A549 (cell line): ENCODE results near the gene ANKS1B. TPM values are rescaled to one million over a fixed set of nuclear protein-coding genes. Genes with fewer than 3 reads are reported as not detected.

Experiments
- ATAC-seq, 2 experiments: fragments of 200-7000 bp in 1 of 2; fragments of >200 bp in 1 of 2; cut with Nextera tagmentation in 1 of 2; cut with Tn5 transposase in 1 of 2; 3 replicates each; pipeline versions ENCODE4 v1.8.0 to v1.9.1; 2018 to 2020; ENCODE audit warnings: mild to moderate bottlenecking in 1 of 2, moderate library complexity in 1 of 2
- CTCF ChIA-PET: fragments of 300-600 bp; sonication (Branson Sonifier 250); formaldehyde crosslinking; extraction: SDS; loops from one replicate; lab custom pipeline; 2021; ENCODE audit warnings: antibody characterized with exemption, inconsistent platforms; lab: Yijun Ruan, JAX
- POLR2A ChIA-PET: fragments of 350-600 bp; formaldehyde crosslinking; extraction: SDS; loops from one replicate; lab custom pipeline; 2021; ENCODE audit warnings: antibody characterized with exemption, inconsistent platforms; lab: Yijun Ruan, JAX
- DNase-seq, 2 experiments: peaks; one replicate each; pipeline versions ENCODE4 v3.0.0 to v3.0.0-alpha.2; 2011 to 2016; ENCODE audit warnings: low read depth in 1 of 2, low spot score in 1 of 2
- FAIRE-seq: peaks from 2 replicates; lab custom pipeline; 2011; peaks lifted over from hg19 to GRCh38; lab: Jason Lieb, UNC
- H3K27ac ChIP-seq, 2 experiments: fragments of >200 bp; sonication (Bioruptor Twin); formaldehyde crosslinking; 3 replicates each; pipeline ENCODE4 v1.5.1; 2016 to 2017
- H3K4me1 ChIP-seq: fragments of >200 bp; sonication (Bioruptor Twin); formaldehyde crosslinking; 3 replicates; pipeline ENCODE4 v1.6.1; 2016
- H3K4me2 ChIP-seq: fragments of >200 bp; sonication (Bioruptor Twin); formaldehyde crosslinking; 3 replicates; pipeline ENCODE4 v1.6.1; 2016
- H3K4me3 ChIP-seq: fragments of >200 bp; sonication (Bioruptor Twin); formaldehyde crosslinking; 3 replicates; pipeline ENCODE4 v1.5.1; 2016
- H3K9me3 ChIP-seq: fragments of >200 bp; sonication (Bioruptor Twin); formaldehyde crosslinking; 3 replicates; pipeline ENCODE4 v1.6.1; 2016
- BHLHE40 ChIP-seq: IDR thresholded peaks from 2 replicates; pipeline ENCODE4 v1.6.1; 2012; ENCODE audit warnings: low read depth, low read length, inconsistent platforms
- CHD4 ChIP-seq: fragments of 200-600 bp; sonication (generic); IDR thresholded peaks from 2 replicates; pipeline ENCODE4 v1.6.1; 2016; ENCODE audit warnings: antibody characterized with exemption, mild to moderate bottlenecking, borderline replicate concordance
- FOSB ChIP-seq: fragments of 250-450 bp; sonication (Bioruptor Pico); IDR thresholded peaks from 2 replicates; pipeline ENCODE4 v1.5.0; 2020; ENCODE audit warnings: mild to moderate bottlenecking, moderate library complexity
- FOXS1 ChIP-seq: fragments of 250-450 bp; sonication (Bioruptor Pico); IDR thresholded peaks from 2 replicates; pipeline ENCODE4 v1.5.0; 2020; ENCODE audit warnings: mild to moderate bottlenecking, moderate library complexity
- HOXB5 ChIP-seq: fragments of 250-450 bp; sonication (Bioruptor Pico); IDR thresholded peaks from 2 replicates; pipeline ENCODE4 v1.5.0; 2020; ENCODE audit warnings: mild to moderate bottlenecking, moderate library complexity
- JUNB ChIP-seq: fragments of >200 bp; sonication (Bioruptor Twin); formaldehyde crosslinking; IDR thresholded peaks from 2 replicates; pipeline ENCODE4 v1.6.1; 2016
- MAFK ChIP-seq: fragments of 450-650 bp; IDR thresholded peaks from 2 replicates; pipeline ENCODE4 v1.6.1; 2014; ENCODE audit not compliant: partially characterized antibody
- MAZ ChIP-seq: fragments of 150-350 bp; IDR thresholded peaks from 2 replicates; pipeline ENCODE4 v1.6.1; 2014; ENCODE audit warnings: antibody characterized with exemption, low read depth, low read length, borderline replicate concordance
- PBX3 ChIP-seq: IDR thresholded peaks from 2 replicates; pipeline ENCODE4 v1.6.1; 2012
- PHF8 ChIP-seq: fragments of 200-600 bp; sonication (generic); IDR thresholded peaks from 2 replicates; pipeline ENCODE4 v1.6.1; 2016; ENCODE audit warnings: low read depth, mild to moderate bottlenecking, antibody characterized with exemption, moderate library complexity, borderline replicate concordance
- RAD21 ChIP-seq, 2 experiments: fragments of >200 bp in 1 of 2; sonication (Bioruptor Twin) in 1 of 2; formaldehyde crosslinking in 1 of 2; IDR thresholded peaks in 1 of 2; conservative IDR thresholded peaks in 1 of 2; 2 replicates in 1 of 2; 3 replicates in 1 of 2; pipeline ENCODE4 v1.6.1; 2012 to 2018; ENCODE audit warnings: inconsistent platforms in 1 of 2
- REST ChIP-seq: fragments of 200-600 bp; sonication (generic); IDR thresholded peaks from 2 replicates; pipeline ENCODE4 v1.6.1; 2016; ENCODE audit warnings: antibody characterized with exemption, mild to moderate bottlenecking, moderate library complexity
- TFCP2L1 ChIP-seq: fragments of 250-450 bp; sonication (Bioruptor Pico); IDR thresholded peaks from 2 replicates; pipeline ENCODE4 v1.5.0; 2021; ENCODE audit warnings: mild to moderate bottlenecking
- TP53 ChIP-seq: fragments of 250-450 bp; sonication (Bioruptor Pico); IDR thresholded peaks from 2 replicates; pipeline ENCODE4 v1.5.0; 2021; ENCODE audit warnings: mild to moderate bottlenecking, moderate library complexity
- ZC3H11A ChIP-seq: fragments of 450-650 bp; IDR thresholded peaks from 2 replicates; pipeline ENCODE4 v1.6.1; 2014; ENCODE audit warnings: antibody characterized with exemption, mild to moderate bottlenecking
- ZFP36 ChIP-seq: fragments of 450-650 bp; IDR thresholded peaks from 2 replicates; pipeline ENCODE4 v1.6.1; 2014; ENCODE audit warnings: borderline replicate concordance; ENCODE audit not compliant: partially characterized antibody
- ZNF302 ChIP-seq: fragments of 250-450 bp; sonication (Bioruptor Pico); IDR thresholded peaks from 2 replicates; pipeline ENCODE4 v1.9.0; 2021; ENCODE audit warnings: inconsistent platforms, mild to moderate bottlenecking, moderate library complexity
- WGBS: methylation state at CpG from one replicate; pipeline ENCODE4 v1.1.6; 2017; ENCODE audit errors: missing lambda C conversion rate; 5-methylcytosine and 5-hydroxymethylcytosine counted together
- polyA plus RNA-seq, 4 experiments: library from polyadenylated mRNA; depleted of rRNA in 3 of 4; stranded (reverse); fragments of >200 nt; fragmentation: RNase III in 1 of 4; extraction: RNeasy Plus Mini Kit Qiagen cat#74134 plus additional on column Dnase treatment in 1 of 4; gene quantifications; 2 replicates in 3 of 4; 3 replicates in 1 of 4; pipeline ENCODE4 v1.2.3, GENCODE V29; 2011 to 2017
- TF ChIP-seq, protein P1 (sequence below): fragments of >200 bp; sonication (Bioruptor Twin); formaldehyde crosslinking; IDR thresholded peaks from 2 replicates; pipeline ENCODE4 v1.6.1; 2016
- TF ChIP-seq, protein P2 (sequence below): fragments of >200 bp; sonication (Bioruptor Twin); formaldehyde crosslinking; IDR thresholded peaks from 3 replicates; pipeline ENCODE4 v1.5.1; 2016

The ANKS1B gene
- polyA plus RNA-seq, 2 of the 4 experiments (the other 2 are of a cell fraction): 1.5 to 2.2 TPM

- H3K4me2 ChIP-seq: no peak overlapping the region
- DNase-seq: no peak
- WGBS: 94% methylated on average over 5 of the region's 5 CpGs
- ChIA-PET CTCF (no interaction called here), POLR2A (no interaction called here)
- ATAC-seq: no peak
- H3K4me1 ChIP-seq: no peaks in the 10 kb centered on the region
- FAIRE-seq: no peak
- no peak overlapping the region for H3K4me3 ChIP-seq
- no peak overlapping the region for H3K27ac ChIP-seq
- no peak for TF ChIP-seq BHLHE40
- no peak for TF ChIP-seq REST
- no peak for TF ChIP-seq FOSB (CRISPR knock-in tag)
- TF ChIP-seq ZNF302: no peak
- TF ChIP-seq FOXS1 (CRISPR knock-in tag): no peak
- no peak for TF ChIP-seq TFCP2L1 (CRISPR knock-in tag)
- TF ChIP-seq JUNB: no peak
- no peak for TF ChIP-seq TP53 (CRISPR knock-in tag)
- TF ChIP-seq HOXB5 (CRISPR knock-in tag): no peak
- TF ChIP-seq PBX3: no peak
- no peak for TF ChIP-seq ZFP36
- TF ChIP-seq, protein P1, sequence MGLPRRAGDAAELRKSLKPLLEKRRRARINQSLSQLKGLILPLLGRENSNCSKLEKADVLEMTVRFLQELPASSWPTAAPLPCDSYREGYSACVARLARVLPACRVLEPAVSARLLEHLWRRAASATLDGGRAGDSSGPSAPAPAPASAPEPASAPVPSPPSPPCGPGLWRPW: no peak
- no peak for TF ChIP-seq ZC3H11A
- no peak for TF ChIP-seq MAFK
- TF ChIP-seq PHF8: no peak
- no peak for TF ChIP-seq CHD4
- TF ChIP-seq MAZ: no peak
- H3K9me3 ChIP-seq: no peaks in the 10 kb centered on the region
Measured at GRCh38 chr12:98727196-98727595, 1257.5 kb downstream of the ANKS1B start.

GRCh38 chr12:98725476-98726247 is 1259.1 kb downstream of the ANKS1B start:
- FAIRE-seq (no peak), ATAC-seq (peak in 1 of 2 experiments; percentile 78; a peak in 2 of 6 replicates), DNase-seq (peak in 1 of 2 experiments; percentile 19)
- ChIA-PET POLR2A (no interaction called here), CTCF (interaction anchor here (0.7 to 1.1 kb wide), 2 partner anchors 27 to 213 kb away, joined by 3 to 4 read pairs; no protein-coding TSS in a partner anchor)
- Histone ChIP-seq H3K4me2 (no peak overlapping the region), H3K4me1 (no peaks in the 10 kb centered on the region), H3K9me3 (no peaks in the 10 kb centered on the region), H3K4me3 (no peak overlapping the region), H3K27ac (no peak overlapping the region)
- WGBS: 84% methylated on average over 5 of the region's 5 CpGs
- TF ChIP-seq RAD21 (conservative IDR thresholded peaks at IDR 0.05 in 1 of 2, IDR thresholded peaks at IDR 0.05 in 1 of 2): peak in 1 of 2 experiments; percentile 42; a peak in 2 of 5 replicates
- TF ChIP-seq, protein P2, sequence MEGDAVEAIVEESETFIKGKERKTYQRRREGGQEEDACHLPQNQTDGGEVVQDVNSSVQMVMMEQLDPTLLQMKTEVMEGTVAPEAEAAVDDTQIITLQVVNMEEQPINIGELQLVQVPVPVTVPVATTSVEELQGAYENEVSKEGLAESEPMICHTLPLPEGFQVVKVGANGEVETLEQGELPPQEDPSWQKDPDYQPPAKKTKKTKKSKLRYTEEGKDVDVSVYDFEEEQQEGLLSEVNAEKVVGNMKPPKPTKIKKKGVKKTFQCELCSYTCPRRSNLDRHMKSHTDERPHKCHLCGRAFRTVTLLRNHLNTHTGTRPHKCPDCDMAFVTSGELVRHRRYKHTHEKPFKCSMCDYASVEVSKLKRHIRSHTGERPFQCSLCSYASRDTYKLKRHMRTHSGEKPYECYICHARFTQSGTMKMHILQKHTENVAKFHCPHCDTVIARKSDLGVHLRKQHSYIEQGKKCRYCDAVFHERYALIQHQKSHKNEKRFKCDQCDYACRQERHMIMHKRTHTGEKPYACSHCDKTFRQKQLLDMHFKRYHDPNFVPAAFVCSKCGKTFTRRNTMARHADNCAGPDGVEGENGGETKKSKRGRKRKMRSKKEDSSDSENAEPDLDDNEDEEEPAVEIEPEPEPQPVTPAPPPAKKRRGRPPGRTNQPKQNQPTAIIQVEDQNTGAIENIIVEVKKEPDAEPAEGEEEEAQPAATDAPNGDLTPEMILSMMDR: no peak; the same call in 2 of the 3 replicates
